Neural cell (in vitro differentiated cells): ENCODE data around the gene GNAS-AS1. TPM values are rescaled to one million over a fixed set of nuclear protein-coding genes. Genes with fewer than 3 reads are reported as not detected.

Experiments
- H2AFZ ChIP-seq: fragments of 200-600, 300-800 bp; sonication (generic), shearing (Covaris generic); 2 replicates; pipeline ENCODE4 v1.6.0; 2014; ENCODE audit warnings: low read depth, mild to moderate bottlenecking, antibody characterized with exemption, low read length, moderate library complexity
- H3F3A ChIP-seq: fragments of 200-600 bp; shearing (Covaris generic); 2 replicates; pipeline ENCODE4 v1.6.1; 2016; ENCODE audit warnings: mild to moderate bottlenecking, moderate library complexity, mixed read lengths, antibody characterized with exemption, low read length; ENCODE audit not compliant: insufficient read depth, poor library complexity, severe bottlenecking
- H3K27ac ChIP-seq: fragments of 200-600, 300-800 bp; sonication (generic), shearing (Covaris generic); 2 replicates; pipeline ENCODE4 v1.5.1; 2014; ENCODE audit warnings: mild to moderate bottlenecking, low read length, moderate library complexity
- H3K27me3 ChIP-seq: fragments of 300-800, 200-600 bp; sonication (generic), shearing (Covaris generic); 2 replicates; pipeline ENCODE4 v1.6.0; 2014; ENCODE audit warnings: mild to moderate bottlenecking, low read depth, low read length, moderate library complexity; ENCODE audit not compliant: insufficient read depth
- H3K36me3 ChIP-seq: fragments of 300-800, 200-600 bp; sonication (generic), shearing (Covaris generic); 2 replicates; pipeline ENCODE4 v1.5.1; 2014; ENCODE audit warnings: mild to moderate bottlenecking, antibody characterized with exemption, low read length, moderate library complexity; ENCODE audit not compliant: insufficient read depth
- H3K4me2 ChIP-seq: fragments of 300-800, 200-600 bp; sonication (generic), shearing (Covaris generic); 2 replicates; pipeline ENCODE4 v1.6.0; 2014; ENCODE audit warnings: mild to moderate bottlenecking, low read length
- H3K4me3 ChIP-seq: fragments of 300-800, 200-600 bp; sonication (generic), shearing (Covaris generic); 2 replicates; pipeline ENCODE4 v1.5.1; 2014; ENCODE audit warnings: mild to moderate bottlenecking, low read length, moderate library complexity
- H3K79me2 ChIP-seq: fragments of 200-600 bp; shearing (Covaris generic); replicated peaks from 2 replicates; pipeline ENCODE4 v1.6.0; 2014; ENCODE audit warnings: mild to moderate bottlenecking, low read length, moderate library complexity; ENCODE audit not compliant: insufficient read depth
- H3K9ac ChIP-seq: fragments of 300-800, 200-600 bp; sonication (generic), shearing (Covaris generic); 2 replicates; pipeline ENCODE4 v1.6.1; 2016; ENCODE audit warnings: mild to moderate bottlenecking, low read length, mixed read lengths
- H3K9me2 ChIP-seq: fragments of 200-600 bp; shearing (Covaris generic); 2 replicates; pipeline ENCODE4 v1.6.1; 2016; ENCODE audit warnings: mild to moderate bottlenecking, low read length, mixed read lengths; ENCODE audit not compliant: insufficient read depth
- H3K9me3 ChIP-seq: fragments of 200-600, 300-800 bp; sonication (generic), shearing (Covaris generic); 2 replicates; pipeline ENCODE4 v1.6.1; 2016; ENCODE audit warnings: mild to moderate bottlenecking, mixed run types, low read length, moderate library complexity, mixed read lengths
- H4K20me1 ChIP-seq: fragments of 200-600 bp; shearing (Covaris generic); 2 replicates; pipeline ENCODE4 v1.6.1; 2016; ENCODE audit warnings: mild to moderate bottlenecking, mixed run types; ENCODE audit not compliant: insufficient read depth
- EP300 ChIP-seq: fragments of 450-650 bp; conservative IDR thresholded peaks from 2 replicates; pipeline ENCODE4 v1.6.1; 2014; ENCODE audit warnings: antibody characterized with exemption, mild to moderate bottlenecking, moderate library complexity; ENCODE audit not compliant: poor library complexity, severe bottlenecking
- EZH2 ChIP-seq: fragments of 200-600, 300-800 bp; shearing (Covaris generic), sonication (generic); IDR thresholded peaks from 2 replicates; pipeline ENCODE4 v1.6.1; 2014; ENCODE audit warnings: antibody characterized with exemption, low read length, borderline replicate concordance, mild to moderate bottlenecking; ENCODE audit not compliant: insufficient read depth, poor library complexity, severe bottlenecking
- MXI1 ChIP-seq: fragments of 450-650 bp; conservative IDR thresholded peaks from 2 replicates; pipeline ENCODE4 v1.6.1; 2014; ENCODE audit warnings: antibody characterized with exemption, mild to moderate bottlenecking; ENCODE audit not compliant: poor library complexity, severe bottlenecking
- POLR2AphosphoS5 ChIP-seq: IDR thresholded peaks from 2 replicates; pipeline ENCODE4 v1.6.1; 2012
- RAD21 ChIP-seq: fragments of 450-650 bp; conservative IDR thresholded peaks from 2 replicates; pipeline ENCODE4 v1.6.1; 2014; ENCODE audit warnings: antibody characterized with exemption, mild to moderate bottlenecking, moderate library complexity
- SMC3 ChIP-seq: fragments of 450-650 bp; conservative IDR thresholded peaks from 2 replicates; pipeline ENCODE4 v1.6.1; 2014; ENCODE audit warnings: antibody characterized with exemption, mild to moderate bottlenecking, moderate library complexity; ENCODE audit not compliant: poor library complexity
- TAF1 ChIP-seq: IDR thresholded peaks from 2 replicates; pipeline ENCODE4 v1.6.1; 2012; ENCODE audit warnings: low read depth
- polyA plus RNA-seq: library from polyadenylated mRNA; depleted of rRNA; stranded (reverse); fragments of >200 nt; gene quantifications from 2 replicates; pipeline ENCODE4 v1.2.3, GENCODE V29; 2014
- TF ChIP-seq, protein P1 (sequence below): IDR thresholded peaks from 2 replicates; pipeline ENCODE4 v1.6.1; 2012; ENCODE audit warnings: borderline replicate concordance
- TF ChIP-seq, protein P2 (sequence below): fragments of 450-650 bp; IDR thresholded peaks from 2 replicates; pipeline ENCODE4 v1.5.1; 2014; ENCODE audit warnings: antibody characterized with exemption, mild to moderate bottlenecking, moderate library complexity; ENCODE audit not compliant: poor library complexity, severe bottlenecking

Gene GNAS-AS1
- polyA plus RNA-seq, 1 donor from 2014 or later = not detected

DNA sequence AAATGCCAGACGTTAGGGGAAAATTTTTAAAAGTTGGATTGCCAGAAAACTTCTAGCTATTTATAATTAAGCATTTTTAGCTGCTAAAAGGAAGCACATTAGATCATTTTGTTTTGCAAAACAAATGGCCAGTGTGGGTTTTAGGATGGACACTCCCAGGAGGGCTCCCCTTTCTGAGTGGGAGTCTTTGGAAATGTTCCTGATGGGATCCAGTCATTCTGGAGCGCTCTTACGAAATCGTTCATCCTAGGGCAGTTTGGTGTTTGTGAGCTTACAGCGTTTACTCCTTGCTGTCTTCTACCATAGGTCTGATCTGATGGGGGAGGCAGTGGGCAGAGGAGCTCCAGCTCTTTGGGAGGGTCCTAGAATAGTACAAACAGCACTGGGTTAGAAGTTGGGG lies 16.5 kb upstream of the GNAS-AS1 start:
- no peaks in the 10 kb centered on the region for H3K79me2 ChIP-seq
- H3K27ac ChIP-seq = no peak overlapping the region
- no peaks in the 10 kb centered on the region for H3K36me3 ChIP-seq
- H3K4me3 ChIP-seq = no peak overlapping the region
- TF ChIP-seq RAD21 = no peak
- TF ChIP-seq SMC3 = no peak
- no peak for TF ChIP-seq EP300
- TF ChIP-seq, protein P1, sequence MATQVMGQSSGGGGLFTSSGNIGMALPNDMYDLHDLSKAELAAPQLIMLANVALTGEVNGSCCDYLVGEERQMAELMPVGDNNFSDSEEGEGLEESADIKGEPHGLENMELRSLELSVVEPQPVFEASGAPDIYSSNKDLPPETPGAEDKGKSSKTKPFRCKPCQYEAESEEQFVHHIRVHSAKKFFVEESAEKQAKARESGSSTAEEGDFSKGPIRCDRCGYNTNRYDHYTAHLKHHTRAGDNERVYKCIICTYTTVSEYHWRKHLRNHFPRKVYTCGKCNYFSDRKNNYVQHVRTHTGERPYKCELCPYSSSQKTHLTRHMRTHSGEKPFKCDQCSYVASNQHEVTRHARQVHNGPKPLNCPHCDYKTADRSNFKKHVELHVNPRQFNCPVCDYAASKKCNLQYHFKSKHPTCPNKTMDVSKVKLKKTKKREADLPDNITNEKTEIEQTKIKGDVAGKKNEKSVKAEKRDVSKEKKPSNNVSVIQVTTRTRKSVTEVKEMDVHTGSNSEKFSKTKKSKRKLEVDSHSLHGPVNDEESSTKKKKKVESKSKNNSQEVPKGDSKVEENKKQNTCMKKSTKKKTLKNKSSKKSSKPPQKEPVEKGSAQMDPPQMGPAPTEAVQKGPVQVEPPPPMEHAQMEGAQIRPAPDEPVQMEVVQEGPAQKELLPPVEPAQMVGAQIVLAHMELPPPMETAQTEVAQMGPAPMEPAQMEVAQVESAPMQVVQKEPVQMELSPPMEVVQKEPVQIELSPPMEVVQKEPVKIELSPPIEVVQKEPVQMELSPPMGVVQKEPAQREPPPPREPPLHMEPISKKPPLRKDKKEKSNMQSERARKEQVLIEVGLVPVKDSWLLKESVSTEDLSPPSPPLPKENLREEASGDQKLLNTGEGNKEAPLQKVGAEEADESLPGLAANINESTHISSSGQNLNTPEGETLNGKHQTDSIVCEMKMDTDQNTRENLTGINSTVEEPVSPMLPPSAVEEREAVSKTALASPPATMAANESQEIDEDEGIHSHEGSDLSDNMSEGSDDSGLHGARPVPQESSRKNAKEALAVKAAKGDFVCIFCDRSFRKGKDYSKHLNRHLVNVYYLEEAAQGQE = no peak
- no peak for TF ChIP-seq MXI1
- TF ChIP-seq, protein P2, sequence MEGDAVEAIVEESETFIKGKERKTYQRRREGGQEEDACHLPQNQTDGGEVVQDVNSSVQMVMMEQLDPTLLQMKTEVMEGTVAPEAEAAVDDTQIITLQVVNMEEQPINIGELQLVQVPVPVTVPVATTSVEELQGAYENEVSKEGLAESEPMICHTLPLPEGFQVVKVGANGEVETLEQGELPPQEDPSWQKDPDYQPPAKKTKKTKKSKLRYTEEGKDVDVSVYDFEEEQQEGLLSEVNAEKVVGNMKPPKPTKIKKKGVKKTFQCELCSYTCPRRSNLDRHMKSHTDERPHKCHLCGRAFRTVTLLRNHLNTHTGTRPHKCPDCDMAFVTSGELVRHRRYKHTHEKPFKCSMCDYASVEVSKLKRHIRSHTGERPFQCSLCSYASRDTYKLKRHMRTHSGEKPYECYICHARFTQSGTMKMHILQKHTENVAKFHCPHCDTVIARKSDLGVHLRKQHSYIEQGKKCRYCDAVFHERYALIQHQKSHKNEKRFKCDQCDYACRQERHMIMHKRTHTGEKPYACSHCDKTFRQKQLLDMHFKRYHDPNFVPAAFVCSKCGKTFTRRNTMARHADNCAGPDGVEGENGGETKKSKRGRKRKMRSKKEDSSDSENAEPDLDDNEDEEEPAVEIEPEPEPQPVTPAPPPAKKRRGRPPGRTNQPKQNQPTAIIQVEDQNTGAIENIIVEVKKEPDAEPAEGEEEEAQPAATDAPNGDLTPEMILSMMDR = no peak
- TF ChIP-seq POLR2AphosphoS5 = no peak
- TF ChIP-seq TAF1 = no peak
- no peak for TF ChIP-seq EZH2
- no peaks in the 10 kb centered on the region for H3K27me3 ChIP-seq
- H2AFZ ChIP-seq = no peak overlapping the region
- no peaks in the 10 kb centered on the region for H3K9me2 ChIP-seq
- no peaks in the 10 kb centered on the region for H3F3A ChIP-seq
- H3K4me2 ChIP-seq = no peak overlapping the region
- no peak overlapping the region for H3K9ac ChIP-seq
- no peaks in the 10 kb centered on the region for H3K9me3 ChIP-seq
- H4K20me1 ChIP-seq = no peaks in the 10 kb centered on the region

DNA sequence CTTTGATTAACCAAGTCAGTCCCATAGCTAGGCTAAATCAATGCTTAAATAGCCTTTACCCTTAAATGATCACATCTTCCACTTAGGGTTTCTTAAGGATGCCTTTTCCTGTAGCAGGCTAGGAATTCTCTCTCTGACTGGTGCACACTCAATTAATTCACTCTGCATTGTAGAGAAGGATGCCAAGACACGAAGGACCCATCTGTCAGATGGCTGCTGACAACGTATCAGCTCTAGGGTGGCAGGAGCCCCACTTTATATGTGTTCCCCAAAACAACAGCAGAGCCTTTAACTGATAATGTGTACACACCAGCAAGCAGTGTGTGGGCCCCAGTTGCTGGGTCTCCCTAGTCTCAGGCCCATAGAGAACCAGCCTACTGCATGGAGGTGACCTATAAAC lies 15.1 kb upstream of the GNAS-AS1 start:
- TF ChIP-seq EP300 (no peak), TAF1 (no peak), POLR2AphosphoS5 (no peak), SMC3 (no peak), MXI1 (no peak), EZH2 (no peak), RAD21 (no peak)
- TF ChIP-seq, protein P1 = no peak
- TF ChIP-seq, protein P2 = no peak
- Histone ChIP-seq H3K27ac (no peak overlapping the region), H3K9ac (no peak overlapping the region), H3K4me2 (no peak overlapping the region), H3K79me2 (no peaks in the 10 kb centered on the region), H3K9me3 (no peaks in the 10 kb centered on the region), H3F3A (no peaks in the 10 kb centered on the region), H3K27me3 (no peaks in the 10 kb centered on the region), H2AFZ (no peak overlapping the region), H3K36me3 (no peaks in the 10 kb centered on the region), H3K9me2 (no peaks in the 10 kb centered on the region), H3K4me3 (no peak overlapping the region), H4K20me1 (no peaks in the 10 kb centered on the region)
